Measurements from ENCODE around the gene MOSPD2.
A peak's percentile ranks its signal among the peaks of the same experiment; 100 is the strongest.

MOSPD2 gene

GRCh38 chrX:14872851-14873675 lies at the start of gene MOSPD2, which contains the start of gene FANCB:
TSS of gene MOSPD2 (plus strand) at chrX:14873421. CDS start at chrX:14873529, 108 bp downstream.
TSS of gene FANCB (minus strand) at chrX:14873069. CDS start at chrX:14865510, 7,559 bp downstream.
- intact Hi-C loops (cut with DNase I), result no loop called here
- peak; percentile 82 to 97 (median 93) for DNase-seq

GRCh38 chrX:14825851-14826250 lies 47.4 kb upstream of the MOSPD2 start:
- DNase-seq, result no peak
- intact Hi-C loops (cut with DNase I), result no loop called here

GRCh38 chrX:14826319-14826718 lies 46.9 kb upstream of the MOSPD2 start:
- no peak for DNase-seq

GRCh38 chrX:14829643-14830042 lies 43.6 kb upstream of the MOSPD2 start:
- DNase-seq, result no peak
- intact Hi-C loops (cut with DNase I), result loop anchor here (10.0 kb wide), 1 partner anchor 55 kb away; no protein-coding TSS in a partner anchor

More at GRCh38 chrX:14826319-14826718, 46.9 kb upstream of the MOSPD2 start:
- intact Hi-C loops (cut with DNase I), result no loop called here

GRCh38 chrX:14832151-14832550 lies 41.1 kb upstream of the MOSPD2 start:
- intact Hi-C loops (cut with DNase I), result loop anchor here (10.0 kb wide), 1 partner anchor 57 kb away; no protein-coding TSS in a partner anchor
- DNase-seq, result no peak

GRCh38 chrX:14832586-14832985 lies 40.6 kb upstream of the MOSPD2 start:
- no peak for DNase-seq
- intact Hi-C loops (cut with DNase I), result loop anchor here (10.0 kb wide), 1 partner anchor 58 kb away; no protein-coding TSS in a partner anchor

GRCh38 chrX:14837155-14837554 lies 36.1 kb upstream of the MOSPD2 start:
- no peak for DNase-seq
- intact Hi-C loops (cut with DNase I), result loop anchor here (10.0 kb wide), 1 partner anchor 62 kb away; no protein-coding TSS in a partner anchor

GRCh38 chrX:14843666-14844065 lies 29.6 kb upstream of the MOSPD2 start:
- no peak for DNase-seq
- intact Hi-C loops (cut with DNase I), result no loop called here

GRCh38 chrX:14851526-14851925 lies 21.7 kb upstream of the MOSPD2 start:
- no peak for DNase-seq
- intact Hi-C loops (cut with DNase I), result no loop called here

GRCh38 chrX:14864631-14865030 lies 8.6 kb upstream of the MOSPD2 start:
- no peak for DNase-seq
- intact Hi-C loops (cut with DNase I), result no loop called here

- intact Hi-C loops (cut with DNase I), result no loop called here
- no peak for DNase-seq
These were observed 8.0 kb upstream of the MOSPD2 start for GRCh38 chrX:14865201-14865600.

GRCh38 chrX:14871767-14872166 lies 1.5 kb upstream of the MOSPD2 start:
- intact Hi-C loops (cut with DNase I), result no loop called here
- no peak for DNase-seq

- no peak for DNase-seq
- intact Hi-C loops (cut with DNase I), result no loop called here
These were observed 866 bp upstream of the MOSPD2 start for GRCh38 chrX:14872355-14872754.

GRCh38 chrX:14873676-14874049 lies 442 bp downstream of the MOSPD2 start:
- no peak for DNase-seq
- intact Hi-C loops (cut with DNase I), result no loop called here

GRCh38 chrX:14875624-14876023 lies 2.4 kb downstream of the MOSPD2 start:
- intact Hi-C loops (cut with DNase I), result no loop called here
- DNase-seq, result no peak

GRCh38 chrX:14883826-14884225 lies 10.6 kb downstream of the MOSPD2 start:
- intact Hi-C loops (cut with DNase I), result no loop called here
- no peak for DNase-seq

- intact Hi-C loops (cut with DNase I), result no loop called here
- DNase-seq, result no peak
These were observed 11.5 kb downstream of the MOSPD2 start for GRCh38 chrX:14884714-14885113.

- DNase-seq, result no peak
- intact Hi-C loops (cut with DNase I), result no loop called here
These were observed 13.0 kb downstream of the MOSPD2 start for GRCh38 chrX:14886252-14886651.

GRCh38 chrX:14896273-14896672 lies 23.1 kb downstream of the MOSPD2 start:
- intact Hi-C loops (cut with DNase I), result no loop called here

GRCh38 chrX:14897042-14897441 lies 23.8 kb downstream of the MOSPD2 start:
- no peak for DNase-seq
- intact Hi-C loops (cut with DNase I), result no loop called here

More at GRCh38 chrX:14896273-14896672, 23.1 kb downstream of the MOSPD2 start:
- no peak for DNase-seq

- DNase-seq, result no peak
- intact Hi-C loops (cut with DNase I), result no loop called here
These were observed 26.4 kb downstream of the MOSPD2 start for GRCh38 chrX:14899607-14900006.
